ENCODE results near the gene KLF18.
A peak's percentile ranks its signal among the peaks of the same experiment; 100 is the strongest.
"Not testable (repeated sequence)": the region's sequence is repeated elsewhere in the genome, so short reads cannot be mapped to it uniquely, and the experiment has no call there.

KLF18 gene

GRCh38 chr1:44139565-44139964, 1.9 kb downstream of the KLF18 start:
- not testable (repeated sequence) for H3K27ac Mint-ChIP-seq; H3K4me3 Mint-ChIP-seq; ATAC-seq (replicated peaks); H3K36me3 Mint-ChIP-seq; H3K27me3 Mint-ChIP-seq; DNase-seq; H3K9me3 Mint-ChIP-seq; H3K4me1 Mint-ChIP-seq

DNA sequence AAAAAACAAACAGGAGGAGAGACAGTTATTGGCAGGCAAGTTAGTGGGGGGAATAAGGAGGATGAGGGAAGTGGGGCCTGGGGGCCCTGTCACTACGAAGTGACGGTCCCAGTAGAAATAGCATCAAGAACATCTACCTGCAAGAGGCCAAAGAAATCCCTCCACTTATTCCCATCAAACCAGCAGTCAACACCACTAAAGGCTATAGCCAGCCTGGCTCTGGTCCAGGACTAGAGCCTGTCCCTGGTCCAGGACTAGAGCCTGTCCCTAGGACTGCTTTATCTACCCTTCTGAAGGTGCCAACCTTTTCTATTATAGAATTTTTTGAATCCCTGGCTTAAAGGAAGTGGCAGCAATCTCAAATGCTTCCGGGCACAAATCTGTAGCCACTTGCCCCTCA, 3.2 kb downstream of the KLF18 start:
- ATAC-seq (replicated peaks) (no peak), DNase-seq (no peak)
- H3K4me1 Mint-ChIP-seq: no peaks in the 10 kb centered on the region
- peaks cover 0 to 8% of the 10 kb centered on the region in 2 donors for H3K27me3 Mint-ChIP-seq
- H3K9me3 Mint-ChIP-seq: peaks cover 0 to 4% of the 10 kb centered on the region in 2 donors
- H3K27ac Mint-ChIP-seq: no peak overlapping the region
- no peak overlapping the region for H3K4me3 Mint-ChIP-seq
- no peaks in the 10 kb centered on the region for H3K36me3 Mint-ChIP-seq

DNA sequence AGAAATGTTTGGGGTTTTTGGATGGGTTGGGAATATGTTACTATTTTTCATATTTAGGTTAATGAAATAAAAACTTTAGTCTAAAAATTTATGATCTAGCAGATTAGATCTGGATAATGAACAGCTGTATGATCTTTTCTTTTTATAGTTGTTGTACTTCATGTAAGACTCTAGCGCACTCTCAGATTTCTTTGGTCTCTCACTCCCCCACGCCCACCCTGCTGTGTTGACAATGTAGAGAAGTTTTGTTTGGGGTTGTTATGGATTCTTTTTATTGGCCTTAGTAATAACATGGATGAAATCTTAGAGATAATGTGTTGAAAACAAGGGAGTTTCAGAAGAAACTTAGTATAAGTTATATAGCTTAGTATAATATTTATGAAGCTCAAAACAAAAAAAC, 5.5 kb downstream of the KLF18 start:
- H3K9me3 Mint-ChIP-seq: no peaks in the 10 kb centered on the region
- no peaks in the 10 kb centered on the region for H3K4me1 Mint-ChIP-seq
- H3K4me3 Mint-ChIP-seq: no peak overlapping the region
- no peak overlapping the region for H3K27ac Mint-ChIP-seq
- DNase-seq (no peak), ATAC-seq (replicated peaks) (no peak)
- H3K36me3 Mint-ChIP-seq: no peaks in the 10 kb centered on the region
- peaks cover under 1 to 4% of the 10 kb centered on the region in 2 donors for H3K27me3 Mint-ChIP-seq

DNA sequence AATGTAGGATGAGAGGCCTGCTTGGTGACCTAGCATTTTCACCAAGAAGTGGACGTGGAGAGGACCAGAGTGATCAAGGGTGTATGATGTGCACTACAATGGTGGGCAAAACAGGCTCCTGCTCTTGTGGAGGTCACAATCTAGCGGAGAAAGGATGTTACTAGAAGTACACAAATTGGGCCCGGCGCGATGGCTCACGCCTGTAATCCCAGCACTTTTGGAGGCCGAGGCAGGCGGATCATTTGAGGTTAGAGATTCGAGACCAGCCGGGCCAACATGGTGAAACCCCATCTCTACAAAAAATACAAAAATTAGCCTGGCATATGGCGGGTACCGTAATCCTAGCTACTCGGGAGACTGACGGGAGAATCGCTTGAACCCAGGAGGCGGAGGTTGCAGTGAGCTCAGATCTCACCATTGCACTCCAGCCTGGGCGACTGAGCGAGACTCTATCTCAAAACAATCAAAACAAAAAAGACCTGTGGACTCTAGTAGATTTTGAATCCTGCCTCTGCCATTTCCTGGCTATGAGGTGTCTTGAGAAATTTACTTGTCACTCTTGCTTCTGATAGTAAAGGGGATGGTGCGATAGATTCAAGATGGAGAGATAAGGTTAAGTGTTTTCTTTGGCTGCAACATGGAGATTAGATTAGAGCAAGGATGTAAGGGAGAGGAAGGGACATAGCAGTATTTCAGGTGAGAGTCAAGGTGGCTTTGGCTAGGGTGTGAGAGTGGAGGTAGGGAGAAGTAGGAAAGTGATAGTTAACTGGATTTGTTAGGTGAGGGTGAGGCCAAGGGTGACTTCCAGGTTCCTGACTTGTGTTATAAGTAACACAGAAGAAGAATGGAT, 7.1 kb downstream of the KLF18 start:
- no peak overlapping the region for H3K27ac Mint-ChIP-seq
- H3K4me3 Mint-ChIP-seq: no peak overlapping the region

GRCh38 chr1:44131411-44131810, 10.0 kb downstream of the KLF18 start:
- Mint-ChIP-seq H3K36me3 (no peaks in the 10 kb centered on the region), H3K4me1 (no peaks in the 10 kb centered on the region), H3K9me3 (no peaks in the 10 kb centered on the region), H3K27me3 (peaks cover 4 to 18% of the 10 kb centered on the region in 2 donors), H3K27ac (no peak overlapping the region), H3K4me3 (no peak overlapping the region)
- DNase-seq: no peak
- ATAC-seq (replicated peaks): no peak

More for the DNA sequence above, 7.1 kb downstream of the KLF18 start:
- Mint-ChIP-seq H3K4me1 (no peaks in the 10 kb centered on the region), H3K36me3 (no peaks in the 10 kb centered on the region), H3K9me3 (no peaks in the 10 kb centered on the region), H3K27me3 (peaks cover under 1 to 7% of the 10 kb centered on the region in 2 donors)
- ATAC-seq (replicated peaks) (no peak), DNase-seq (no peak)

GRCh38 chr1:44129616-44130500, 11.6 kb downstream of the KLF18 start:
- Mint-ChIP-seq H3K36me3 (no peaks in the 10 kb centered on the region), H3K9me3 (no peaks in the 10 kb centered on the region), H3K4me1 (no peaks in the 10 kb centered on the region), H3K27ac (no peak overlapping the region), H3K4me3 (no peak overlapping the region), H3K27me3 (peaks cover 4 to 25% of the 10 kb centered on the region in 2 donors)
- no peak for ATAC-seq (replicated peaks)
- no peak for DNase-seq

- DNase-seq (no peak), ATAC-seq (replicated peaks) (no peak)
- H3K27ac Mint-ChIP-seq: no peak overlapping the region
- H3K4me1 Mint-ChIP-seq: peaks cover 4 to 6% of the 10 kb centered on the region in 2 donors
- H3K36me3 Mint-ChIP-seq: no peaks in the 10 kb centered on the region
- H3K27me3 Mint-ChIP-seq: peaks cover 3 to 17% of the 10 kb centered on the region in 2 donors
- H3K9me3 Mint-ChIP-seq: no peaks in the 10 kb centered on the region
- H3K4me3 Mint-ChIP-seq: no peak overlapping the region
Observed at GRCh38 chr1:44120398-44120949, 21.0 kb downstream of the KLF18 start.

DNA sequence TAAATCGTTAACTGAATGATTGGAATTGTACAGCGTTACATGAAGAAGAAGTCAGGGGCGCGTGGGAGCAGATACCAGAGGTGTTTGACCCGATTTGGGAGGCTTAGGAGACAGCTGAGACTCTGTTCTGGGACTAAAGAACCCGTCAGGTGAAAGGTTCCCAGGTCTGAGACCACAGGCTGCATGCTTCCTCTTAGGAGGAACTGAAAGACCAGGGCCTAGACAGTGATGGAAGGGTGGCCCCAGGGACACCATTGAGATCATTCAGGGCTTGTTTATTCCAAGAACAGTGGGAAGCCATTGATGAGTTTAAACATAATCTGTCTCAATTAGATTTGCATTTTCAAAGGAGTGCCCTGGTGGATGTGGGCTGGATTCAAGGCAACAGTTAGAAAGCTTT, 21.9 kb downstream of the KLF18 start:
- Mint-ChIP-seq H3K36me3 (no peaks in the 10 kb centered on the region), H3K9me3 (no peaks in the 10 kb centered on the region), H3K27ac (no peak overlapping the region), H3K4me3 (no peak overlapping the region), H3K27me3 (peaks cover 3 to 15% of the 10 kb centered on the region in 2 donors), H3K4me1 (peaks cover 4 to 6% of the 10 kb centered on the region in 2 donors)
- ATAC-seq (replicated peaks) (peak; percentile 55 to 67), DNase-seq (no peak)

- ATAC-seq (replicated peaks): no peak
- Mint-ChIP-seq H3K4me3 (no peak within 1 kb of the TSS), H3K27me3 (peaks cover 6 to 14% of the 10 kb centered on the region in 2 donors), H3K27ac (no peak within 1 kb of the TSS), H3K36me3 (no peaks in the 10 kb centered on the region), H3K4me1 (peaks cover 4 to 6% of the 10 kb centered on the region in 2 donors), H3K9me3 (no peaks in the 10 kb centered on the region)
- DNase-seq: no peak
Observed at GRCh38 chr1:44118682-44119081, 22.7 kb downstream of the KLF18 start, which contains the start of gene KLF17. Gene KLF17, plus strand, starts transcription at chr1:44118821. Its CDS starts 87 bp downstream, at chr1:44118908.

GRCh38 chr1:44117272-44117671, 24.2 kb downstream of the KLF18 start:
- H3K4me3 Mint-ChIP-seq; H3K4me1 Mint-ChIP-seq; ATAC-seq (replicated peaks); H3K9me3 Mint-ChIP-seq; H3K27ac Mint-ChIP-seq; H3K36me3 Mint-ChIP-seq; DNase-seq: not testable (repeated sequence)
- H3K27me3 Mint-ChIP-seq: peaks cover 5 to 10% of the 10 kb centered on the region in 2 donors

DNA sequence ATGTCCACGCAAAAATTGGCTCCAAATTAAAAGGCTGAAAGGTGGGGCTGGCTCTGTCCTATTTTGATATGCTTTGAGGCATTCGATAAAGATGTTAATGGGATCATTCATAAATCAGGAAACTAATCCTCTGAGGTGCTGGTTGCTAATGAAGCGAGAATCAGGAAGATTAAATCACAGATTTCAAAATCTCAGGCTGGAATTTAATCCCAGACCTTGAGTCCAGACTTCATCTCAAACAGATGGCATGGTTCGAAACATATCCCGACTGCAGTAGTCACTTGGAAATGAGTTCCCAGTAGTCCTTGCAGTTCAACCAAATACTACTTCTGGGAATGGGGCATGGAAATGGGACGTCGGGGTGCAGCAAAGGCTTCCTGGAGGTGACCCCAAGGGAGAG, 27.3 kb downstream of the KLF18 start:
- no peaks in the 10 kb centered on the region for H3K9me3 Mint-ChIP-seq
- peaks cover 0 to 8% of the 10 kb centered on the region in 2 donors for H3K27me3 Mint-ChIP-seq
- no peaks in the 10 kb centered on the region for H3K36me3 Mint-ChIP-seq
- no peaks in the 10 kb centered on the region for H3K4me1 Mint-ChIP-seq
- DNase-seq (no peak), ATAC-seq (replicated peaks) (no peak)
- H3K27ac Mint-ChIP-seq: no peak overlapping the region
- no peak overlapping the region for H3K4me3 Mint-ChIP-seq

- Mint-ChIP-seq H3K27me3 (peaks cover 2 to 10% of the 10 kb centered on the region in 2 donors), H3K27ac (no peak overlapping the region), H3K9me3 (no peaks in the 10 kb centered on the region), H3K4me1 (no peaks in the 10 kb centered on the region), H3K36me3 (no peaks in the 10 kb centered on the region), H3K4me3 (no peak overlapping the region)
- DNase-seq: no peak
- no peak for ATAC-seq (replicated peaks)
Observed at GRCh38 chr1:44113095-44113609, 28.3 kb downstream of the KLF18 start.

- no peak overlapping the region for H3K27ac Mint-ChIP-seq
- ATAC-seq (replicated peaks) (no peak), DNase-seq (no peak)
- H3K4me3 Mint-ChIP-seq: no peak overlapping the region
- H3K27me3 Mint-ChIP-seq: peaks cover 6 to 15% of the 10 kb centered on the region in 2 donors
- H3K36me3 Mint-ChIP-seq: no peaks in the 10 kb centered on the region
- H3K9me3 Mint-ChIP-seq: no peaks in the 10 kb centered on the region
- H3K4me1 Mint-ChIP-seq: no peaks in the 10 kb centered on the region
Observed at GRCh38 chr1:44112486-44112885, 28.9 kb downstream of the KLF18 start.

DNA sequence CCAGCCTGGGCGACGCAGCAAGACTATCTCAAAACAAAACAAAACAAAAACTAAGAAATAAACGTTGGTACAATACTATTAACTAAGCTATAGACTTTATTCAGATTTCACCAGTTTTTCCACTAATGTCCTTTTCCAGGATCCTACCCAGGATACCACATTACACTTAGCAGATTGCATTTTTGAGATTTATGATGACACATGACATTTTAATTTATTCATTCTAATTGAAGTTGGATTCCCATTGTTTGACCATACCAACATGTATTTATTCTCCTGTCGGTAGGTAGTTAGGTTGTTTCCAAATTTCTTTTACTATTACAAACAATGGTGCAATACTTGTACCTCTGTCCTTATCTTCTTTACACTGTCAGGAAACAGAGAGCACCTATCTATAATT, 29.6 kb downstream of the KLF18 start:
- Mint-ChIP-seq H3K4me1 (no peaks in the 10 kb centered on the region), H3K27me3 (peaks cover 9 to 16% of the 10 kb centered on the region in 2 donors), H3K4me3 (no peak overlapping the region), H3K9me3 (no peaks in the 10 kb centered on the region), H3K36me3 (no peaks in the 10 kb centered on the region), H3K27ac (no peak overlapping the region)
- ATAC-seq (replicated peaks) (no peak), DNase-seq (no peak)
